Measurements from ENCODE around the gene RASSF3. TPM values are rescaled to one million over a fixed set of nuclear protein-coding genes. Genes with fewer than 3 reads are reported as not detected.

The RASSF3 gene
- total RNA-seq, 4 donors from 2014 or later, result 35.3 to 68.5 (median 45.9) TPM

DNA sequence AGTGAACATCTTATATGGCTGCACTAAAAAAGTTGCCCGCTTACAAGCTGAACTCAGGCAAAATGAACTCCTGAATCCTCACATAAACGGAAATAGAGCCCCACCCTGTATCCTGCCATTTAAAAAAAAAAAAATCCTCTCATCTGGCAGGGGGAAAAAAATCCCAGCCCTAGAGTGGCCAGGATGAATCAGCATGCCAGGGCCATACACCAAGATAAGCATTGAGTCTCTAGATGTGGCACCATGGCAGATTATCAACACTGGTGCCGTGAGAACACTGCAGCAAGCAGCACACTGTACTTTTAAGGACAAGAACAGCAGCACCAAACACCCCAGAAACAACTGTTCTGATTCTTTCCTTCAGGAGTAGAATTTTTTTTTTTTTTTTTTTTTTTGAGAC lies 65.5 kb downstream of the RASSF3 start:
- ATAC-seq (ENCODE audit: low FRiP score), result no peak
- DNase-seq (ENCODE audit: low spot score), result no peak
- no peak for TF ChIP-seq CTCF (IDR thresholded peaks at IDR 0.05)

GRCh38 chr12:64678248-64678647 lies 68.0 kb downstream of the RASSF3 start:
- ATAC-seq (ENCODE audit: low FRiP score), result no peak
- no peak for DNase-seq (ENCODE audit: low spot score)
- TF ChIP-seq CTCF (IDR thresholded peaks at IDR 0.05), result no peak

DNA sequence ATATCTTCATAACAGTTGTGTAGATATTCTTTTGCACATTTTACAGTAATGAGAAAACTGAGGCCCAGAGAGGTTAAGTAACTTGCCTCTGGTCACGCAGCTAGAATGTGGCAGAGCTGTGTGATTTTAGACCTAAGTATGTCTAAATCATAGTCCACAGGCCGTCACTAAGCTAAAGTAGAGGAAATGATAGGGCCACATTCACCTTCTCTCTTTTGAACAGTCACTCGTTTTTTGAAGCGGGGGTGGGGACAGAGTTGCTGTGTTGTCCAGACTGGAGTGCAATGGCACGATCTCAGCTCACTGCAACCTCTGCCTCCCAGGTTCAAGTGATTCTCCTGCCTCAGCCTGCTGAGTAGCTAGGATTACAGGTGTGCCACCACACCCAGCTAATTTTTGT lies 68.5 kb downstream of the RASSF3 start:
- no peak for ATAC-seq (ENCODE audit: low FRiP score)
- TF ChIP-seq CTCF (IDR thresholded peaks at IDR 0.05), result no peak
- DNase-seq (ENCODE audit: low spot score), result no peak

DNA sequence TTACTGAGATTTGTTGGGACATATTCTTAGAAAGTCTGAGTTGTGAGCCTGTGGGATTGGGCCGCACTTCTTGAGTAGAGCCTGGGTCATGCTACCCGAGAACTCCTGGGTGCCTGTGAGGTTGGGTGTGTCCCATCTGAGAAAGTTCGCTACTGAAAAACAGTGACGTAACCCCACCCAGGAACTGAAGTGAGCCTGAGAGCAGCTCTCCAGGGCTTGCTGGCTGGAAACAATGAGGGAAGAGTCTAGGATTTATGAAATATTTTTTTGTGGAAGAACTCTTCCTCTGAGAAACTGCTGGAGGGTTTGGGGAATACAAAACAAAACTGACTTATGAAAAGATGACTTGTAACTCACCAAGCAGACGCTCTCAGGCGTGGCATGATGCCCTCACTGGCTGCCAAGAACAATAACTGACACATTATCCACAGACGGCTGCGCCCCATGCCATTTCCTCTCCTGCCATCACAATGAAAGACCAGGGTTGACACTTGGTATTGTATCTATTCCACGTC lies 69.2 kb downstream of the RASSF3 start:
- DNase-seq (ENCODE audit: low spot score), result no peak
- peak; percentile 59 for ATAC-seq (ENCODE audit: low FRiP score)
- TF ChIP-seq CTCF (IDR thresholded peaks at IDR 0.05), result no peak

DNA sequence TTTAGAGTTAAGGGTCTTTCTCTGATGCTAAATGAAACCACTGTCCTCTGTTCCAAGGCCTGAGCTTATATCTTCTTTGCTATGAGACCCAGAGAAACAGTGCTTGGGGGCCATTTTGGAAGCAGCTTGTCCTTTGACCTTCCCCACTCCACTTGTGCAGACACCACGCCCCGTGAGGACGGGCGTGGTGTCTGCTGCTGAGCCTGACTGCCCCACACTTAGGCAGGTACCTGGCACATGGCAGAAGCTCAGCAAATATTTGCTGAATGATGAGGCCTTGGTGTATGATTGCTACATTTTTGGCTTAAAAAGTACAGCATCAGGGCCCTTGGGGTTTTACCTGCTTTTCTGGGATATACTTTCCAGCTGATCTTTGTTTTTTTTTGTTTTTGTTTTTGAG lies 69.9 kb downstream of the RASSF3 start:
- ATAC-seq (ENCODE audit: low FRiP score) (peak; percentile 58), DNase-seq (ENCODE audit: low spot score) (no peak)
- no peak for TF ChIP-seq CTCF (IDR thresholded peaks at IDR 0.05)

DNA sequence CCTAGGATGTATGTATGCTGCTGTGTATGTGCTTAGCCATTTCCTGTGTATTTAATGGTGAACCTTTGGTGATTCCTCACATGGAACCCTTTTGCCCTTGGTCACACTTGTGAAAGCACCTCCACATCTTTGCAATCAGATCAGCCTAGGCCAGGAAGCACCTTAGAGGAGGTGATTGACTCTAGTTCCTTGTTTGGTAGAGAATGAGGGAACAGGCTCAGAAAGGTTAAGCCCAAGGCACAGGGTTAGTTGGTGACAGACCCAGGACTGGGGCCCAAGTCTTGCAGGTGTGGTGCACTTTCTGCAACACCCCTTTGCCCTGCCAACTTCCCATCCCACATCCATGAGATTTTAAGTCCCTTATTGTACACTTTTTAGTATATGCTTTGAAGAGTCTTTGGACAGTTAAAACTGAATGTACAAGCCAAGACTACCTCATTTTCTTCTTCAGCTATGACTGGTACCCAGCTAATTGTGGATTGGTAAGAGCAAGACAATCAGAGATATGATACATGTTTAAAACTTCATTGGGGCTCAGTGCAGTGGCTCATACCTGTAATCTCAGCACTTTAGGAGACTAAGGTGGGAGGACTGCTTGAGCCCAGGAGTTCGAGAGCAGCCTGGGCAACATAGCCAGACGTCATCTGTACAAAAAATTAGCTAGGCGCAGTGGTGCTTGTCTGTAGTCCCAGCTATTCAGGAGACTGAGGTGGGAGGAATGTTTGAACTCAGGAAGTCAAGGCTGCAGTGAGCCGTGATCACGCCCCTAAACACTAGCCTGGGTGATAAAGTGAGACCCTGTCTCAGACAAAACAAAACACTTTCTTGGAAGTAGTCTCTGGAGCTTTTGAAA lies 71.1 kb downstream of the RASSF3 start:
- no peak for TF ChIP-seq CTCF (IDR thresholded peaks at IDR 0.05)
- no peak for DNase-seq (ENCODE audit: low spot score)
- ATAC-seq (ENCODE audit: low FRiP score), result no peak
